Occipital lobe (tissue), 3 donors: ENCODE measurements around the gene SGMS1. TPM values are rescaled to one million over a fixed set of nuclear protein-coding genes. Genes with fewer than 3 reads are reported as not detected.
"Not testable (repeated sequence)": the region's sequence is repeated elsewhere in the genome, so short reads cannot be mapped to it uniquely, and the experiment has no call there.

ENCODE experiments used
- DNase-seq: peaks from one replicate; lab custom pipeline; 2025; lab: John Stamatoyannopoulos, UW
- small RNA-seq: library from RNA; depleted of rRNA; stranded (forward); fragments of <200 nt; gene quantifications from one replicate; pipeline ENCODE3, GENCODE V24; 2014
- total RNA-seq: library from RNA; depleted of rRNA; stranded (reverse); fragments of >200 nt; gene quantifications from one replicate; pipeline ENCODE4 v1.2.3, GENCODE V29; 2014

SGMS1 gene
- total RNA-seq, 1 donor from 2014 or later = 46.5 TPM

DNA sequence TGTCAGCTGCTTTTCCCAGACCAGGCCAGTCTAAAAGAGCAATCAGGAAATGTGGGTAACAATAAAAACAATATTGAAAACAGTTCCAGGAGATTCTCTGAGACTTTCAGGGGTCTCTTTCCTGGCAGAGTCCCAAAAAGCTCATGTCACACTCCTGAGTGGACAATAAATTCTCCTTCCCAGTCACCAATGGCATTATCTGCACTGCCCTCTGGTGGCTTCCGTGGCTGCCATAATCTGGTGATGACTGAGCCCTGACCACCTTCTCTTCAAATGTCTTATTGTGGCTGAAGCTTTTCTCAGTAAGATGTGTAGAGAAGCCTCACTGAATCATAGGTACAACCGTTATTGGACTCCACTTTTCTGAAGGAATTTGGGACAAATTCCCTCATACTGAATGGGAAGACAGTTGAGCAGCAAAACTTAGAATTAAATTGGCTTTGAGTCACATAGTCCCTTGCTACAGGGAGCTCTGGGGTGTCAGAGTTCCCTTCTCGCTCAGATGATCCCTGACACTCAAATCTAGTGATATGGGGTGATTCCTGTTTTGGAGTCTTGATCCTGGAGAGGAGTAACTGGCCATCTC, 348.0 kb downstream of the SGMS1 start:
- DNase-seq = no peak

GRCh38 chr10:50272531-50272930, 351.2 kb downstream of the SGMS1 start:
- no peak for DNase-seq

GRCh38 chr10:50271564-50272250, 352.0 kb downstream of the SGMS1 start:
- DNase-seq = no peak

- not testable (repeated sequence) for DNase-seq
These were observed 355.9 kb downstream of the SGMS1 start for GRCh38 chr10:50267877-50268276.

DNA sequence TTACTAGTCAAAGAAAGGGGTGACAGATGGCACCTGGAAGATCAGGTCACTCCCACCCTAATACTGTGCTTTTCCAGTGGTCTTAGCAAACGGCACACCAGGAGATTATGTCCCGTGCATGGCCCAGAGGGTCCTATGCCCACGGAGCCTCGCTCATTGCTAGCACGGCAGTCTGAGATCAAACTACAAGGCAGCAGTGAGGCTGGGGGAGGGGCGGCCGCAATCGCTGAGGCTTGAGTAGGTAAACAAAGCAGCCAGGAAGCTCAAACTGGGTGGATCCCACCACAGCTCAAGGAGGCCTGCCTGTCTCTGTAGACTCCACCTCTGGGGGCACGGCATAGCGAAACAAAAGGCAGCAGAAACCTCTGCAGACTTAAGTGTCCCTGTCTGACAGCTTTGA, 361.1 kb downstream of the SGMS1 start:
- DNase-seq = not testable (repeated sequence)

GRCh38 chr10:50260791-50261281, 362.9 kb downstream of the SGMS1 start:
- DNase-seq = no peak

Small RNA genes lying within 50 kb of the gene (small RNA-seq; reads per million reads assigned to genes)
- not detected for gene RNU7-107P

Other genes starting within 250 kb of the SGMS1 start
- gene ASAH2B, start 116.0 kb upstream of the SGMS1 start, total RNA-seq = 9.8 TPM